A549 (cell line): ENCODE measurements around the gene CCDC121. TPM values are rescaled to one million over a fixed set of nuclear protein-coding genes. Genes with fewer than 3 reads are reported as not detected.

Source experiments
- ATAC-seq, 2 experiments: fragments of 200-7000 bp in 1 of 2; fragments of >200 bp in 1 of 2; cut with Nextera tagmentation in 1 of 2; cut with Tn5 transposase in 1 of 2; 3 replicates each; pipeline versions ENCODE4 v1.8.0 to v1.9.1; 2018 to 2020; ENCODE audit warnings: mild to moderate bottlenecking in 1 of 2, moderate library complexity in 1 of 2
- CTCF ChIA-PET: fragments of 300-600 bp; sonication (Branson Sonifier 250); formaldehyde crosslinking; extraction: SDS; loops from one replicate; lab custom pipeline; 2021; ENCODE audit warnings: antibody characterized with exemption, inconsistent platforms; lab: Yijun Ruan, JAX
- POLR2A ChIA-PET: fragments of 350-600 bp; formaldehyde crosslinking; extraction: SDS; loops from one replicate; lab custom pipeline; 2021; ENCODE audit warnings: antibody characterized with exemption, inconsistent platforms; lab: Yijun Ruan, JAX
- DNase-seq, 2 experiments: peaks; one replicate each; pipeline versions ENCODE4 v3.0.0 to v3.0.0-alpha.2; 2011 to 2016; ENCODE audit warnings: low read depth in 1 of 2, low spot score in 1 of 2
- FAIRE-seq: peaks from 2 replicates; lab custom pipeline; 2011; peaks lifted over from hg19 to GRCh38; lab: Jason Lieb, UNC
- H3K27ac ChIP-seq, 2 experiments: fragments of >200 bp; sonication (Bioruptor Twin); formaldehyde crosslinking; 3 replicates each; pipeline ENCODE4 v1.5.1; 2016 to 2017
- H3K4me1 ChIP-seq: fragments of >200 bp; sonication (Bioruptor Twin); formaldehyde crosslinking; 3 replicates; pipeline ENCODE4 v1.6.1; 2016
- H3K4me2 ChIP-seq: fragments of >200 bp; sonication (Bioruptor Twin); formaldehyde crosslinking; 3 replicates; pipeline ENCODE4 v1.6.1; 2016
- H3K4me3 ChIP-seq: fragments of >200 bp; sonication (Bioruptor Twin); formaldehyde crosslinking; 3 replicates; pipeline ENCODE4 v1.5.1; 2016
- H3K9me3 ChIP-seq: fragments of >200 bp; sonication (Bioruptor Twin); formaldehyde crosslinking; 3 replicates; pipeline ENCODE4 v1.6.1; 2016
- CBX8 ChIP-seq: fragments of 200-600 bp; sonication (generic); IDR thresholded peaks from 2 replicates; pipeline ENCODE4 v1.6.1; 2016
- CEBPB ChIP-seq, 2 experiments: fragments of >200 bp in 1 of 2; sonication (Bioruptor Twin) in 1 of 2; formaldehyde crosslinking in 1 of 2; IDR thresholded peaks; 2 replicates each; pipeline ENCODE4 v1.6.1; 2012 to 2016
- CHD2 ChIP-seq: fragments of 150-350 bp; IDR thresholded peaks from 2 replicates; pipeline ENCODE4 v1.6.1; 2014; ENCODE audit warnings: low read length; ENCODE audit not compliant: partially characterized antibody
- CTCF ChIP-seq: fragments of >200 bp; sonication (Bioruptor Twin); formaldehyde crosslinking; IDR thresholded peaks from 3 replicates; pipeline ENCODE4 v1.5.1; 2016
- E2F6 ChIP-seq: IDR thresholded peaks from 2 replicates; pipeline ENCODE4 v1.6.1; 2012; ENCODE audit warnings: low read depth, borderline replicate concordance
- ELK1 ChIP-seq: fragments of 150-350 bp; IDR thresholded peaks from 2 replicates; pipeline ENCODE4 v1.6.1; 2014; ENCODE audit warnings: low read depth, mild to moderate bottlenecking, low read length
- EP300 ChIP-seq, 2 experiments: fragments of >200 bp; sonication (Bioruptor Twin); formaldehyde crosslinking; IDR thresholded peaks; 2 replicates in 1 of 2; 3 replicates in 1 of 2; pipeline ENCODE4 v1.6.1; 2016 to 2017
- FOXS1 ChIP-seq: fragments of 250-450 bp; sonication (Bioruptor Pico); IDR thresholded peaks from 2 replicates; pipeline ENCODE4 v1.5.0; 2020; ENCODE audit warnings: mild to moderate bottlenecking, moderate library complexity
- HES2 ChIP-seq: fragments of >200 bp; sonication (Bioruptor Twin); formaldehyde crosslinking; IDR thresholded peaks from 2 replicates; pipeline ENCODE4 v1.6.1; 2016
- HOXB13 ChIP-seq: fragments of 250-450 bp; sonication (Bioruptor Pico); IDR thresholded peaks from 2 replicates; pipeline ENCODE4 v1.5.0; 2020; ENCODE audit warnings: low read depth, mild to moderate bottlenecking, moderate library complexity
- HOXB5 ChIP-seq: fragments of 250-450 bp; sonication (Bioruptor Pico); IDR thresholded peaks from 2 replicates; pipeline ENCODE4 v1.5.0; 2020; ENCODE audit warnings: mild to moderate bottlenecking, moderate library complexity
- JUN ChIP-seq, 2 experiments: fragments of >200 bp; sonication (Bioruptor Twin); formaldehyde crosslinking; IDR thresholded peaks; 2 replicates in 1 of 2; 3 replicates in 1 of 2; pipeline ENCODE4 v1.6.1; 2016 to 2017
- KDM1A ChIP-seq: fragments of 200-600 bp; sonication (generic); IDR thresholded peaks from 2 replicates; pipeline ENCODE4 v1.6.1; 2016; ENCODE audit warnings: low read depth, mild to moderate bottlenecking
- MAFK ChIP-seq: fragments of 450-650 bp; IDR thresholded peaks from 2 replicates; pipeline ENCODE4 v1.6.1; 2014; ENCODE audit not compliant: partially characterized antibody
- MAX ChIP-seq: IDR thresholded peaks from 2 replicates; pipeline ENCODE4 v1.6.1; 2012
- NFE2L2 ChIP-seq: fragments of 150-350 bp; conservative IDR thresholded peaks from 2 replicates; pipeline ENCODE4 v1.6.1; 2014; ENCODE audit warnings: low read length
- NR3C1 ChIP-seq: fragments of >200 bp; sonication (Bioruptor Twin); formaldehyde crosslinking; IDR thresholded peaks from 3 replicates; pipeline ENCODE4 v1.6.1; 2017
- PBX3 ChIP-seq: IDR thresholded peaks from 2 replicates; pipeline ENCODE4 v1.6.1; 2012
- POLR2A ChIP-seq: IDR thresholded peaks from 2 replicates; pipeline ENCODE4 v1.6.1; 2012; ENCODE audit warnings: mild to moderate bottlenecking, low read length
- RAD21 ChIP-seq, 2 experiments: fragments of >200 bp in 1 of 2; sonication (Bioruptor Twin) in 1 of 2; formaldehyde crosslinking in 1 of 2; IDR thresholded peaks in 1 of 2; conservative IDR thresholded peaks in 1 of 2; 2 replicates in 1 of 2; 3 replicates in 1 of 2; pipeline ENCODE4 v1.6.1; 2012 to 2018; ENCODE audit warnings: inconsistent platforms in 1 of 2
- RARB ChIP-seq: fragments of 250-450 bp; sonication (Bioruptor Pico); IDR thresholded peaks from 2 replicates; pipeline ENCODE4 v1.8.0; 2021; ENCODE audit warnings: mild to moderate bottlenecking, moderate library complexity
- RNF2 ChIP-seq: fragments of 200-600 bp; sonication (generic); IDR thresholded peaks from 2 replicates; pipeline ENCODE4 v1.6.1; 2016; ENCODE audit warnings: low read depth, mild to moderate bottlenecking, antibody characterized with exemption, moderate library complexity, borderline replicate concordance
- ZFP36 ChIP-seq: fragments of 450-650 bp; IDR thresholded peaks from 2 replicates; pipeline ENCODE4 v1.6.1; 2014; ENCODE audit warnings: borderline replicate concordance; ENCODE audit not compliant: partially characterized antibody
- WGBS: methylation state at CpG from one replicate; pipeline ENCODE4 v1.1.6; 2017; ENCODE audit errors: missing lambda C conversion rate; 5-methylcytosine and 5-hydroxymethylcytosine counted together
- polyA plus RNA-seq, 4 experiments: library from polyadenylated mRNA; depleted of rRNA in 3 of 4; stranded (reverse); fragments of >200 nt; fragmentation: RNase III in 1 of 4; extraction: RNeasy Plus Mini Kit Qiagen cat#74134 plus additional on column Dnase treatment in 1 of 4; gene quantifications; 2 replicates in 3 of 4; 3 replicates in 1 of 4; pipeline ENCODE4 v1.2.3, GENCODE V29; 2011 to 2017

Gene CCDC121
- polyA plus RNA-seq, 2 of the 4 experiments (the other 2 are of a cell fraction) = 5.2 to 7.8 TPM

GRCh38 chr2:27621524-27621923 is 7.3 kb downstream of the CCDC121 start:
- DNase-seq = peak in 1 of 2 experiments; percentile 19
- no peak for TF ChIP-seq E2F6
- 0 out of 5 replicates have a peak, but pooled peaks of 1 of the 2 experiments have one; percentile 9 for TF ChIP-seq RAD21 (conservative IDR thresholded peaks at IDR 0.05 in 1 of 2, IDR thresholded peaks at IDR 0.05 in 1 of 2)
- Histone ChIP-seq H3K4me3 (no peak overlapping the region), H3K27ac (no peak overlapping the region), H3K9me3 (no peaks in the 10 kb centered on the region), H3K4me1 (no peaks in the 10 kb centered on the region), H3K4me2 (no peak overlapping the region)
- no peak for FAIRE-seq
- 80% methylated on average over 1 of the region's 1 CpG for WGBS
- ATAC-seq = peak; percentile 63 to 65; a peak in 4 of 6 replicates
- ChIA-PET CTCF (interaction anchor here (0.8 to 3.7 kb wide), 8 partner anchors 14 to 214 kb away, joined by 3 to 13 read pairs (median 4); a partner anchor contains a TSS), POLR2A (no interaction called here)

- TF ChIP-seq POLR2A (no peak), CEBPB (IDR thresholded peaks at IDR 0.05) (no peak), KDM1A (no peak), CHD2 (no peak), MAFK (no peak), EP300 (IDR thresholded peaks at IDR 0.05) (no peak)
- FAIRE-seq (no peak), DNase-seq (no peak), ATAC-seq (no peak)
- Histone ChIP-seq H3K9me3 (no peaks in the 10 kb centered on the region), H3K27ac (no peak overlapping the region), H3K4me2 (no peak overlapping the region), H3K4me3 (no peak overlapping the region), H3K4me1 (no peaks in the 10 kb centered on the region)
- 93% methylated on average over 3 of the region's 3 CpGs for WGBS
- ChIA-PET POLR2A (no interaction called here), CTCF (no interaction called here)
These were observed 13.5 kb downstream of the CCDC121 start for GRCh38 chr2:27615316-27615715.

- FAIRE-seq = no peak
- no peak for TF ChIP-seq NFE2L2
- TF ChIP-seq HES2 = no peak
- no peak for TF ChIP-seq HOXB5 (CRISPR knock-in tag)
- no peak for TF ChIP-seq PBX3
- TF ChIP-seq MAX = no peak
- no peak for TF ChIP-seq JUN (IDR thresholded peaks at IDR 0.05)
- Histone ChIP-seq H3K9me3 (no peaks in the 10 kb centered on the region), H3K4me3 (no peak overlapping the region), H3K27ac (no peak overlapping the region), H3K4me1 (no peaks in the 10 kb centered on the region), H3K4me2 (no peak overlapping the region)
- CTCF ChIA-PET = interaction anchor here (0.9 to 1.0 kb wide), 2 partner anchors 70 to 334 kb away, joined by 3 read pairs; no protein-coding TSS in a partner anchor
- 83% methylated on average over 2 of the region's 2 CpGs for WGBS
- POLR2A ChIA-PET = interaction anchor here (0.6 kb wide), 1 partner anchor 141 kb away, joined by 3 read pairs; no protein-coding TSS in a partner anchor
- no peak for ATAC-seq
- DNase-seq = no peak
These were observed 14.8 kb downstream of the CCDC121 start for GRCh38 chr2:27613985-27614384.

- no peak overlapping the region for H3K27ac ChIP-seq
These were observed 22.2 kb downstream of the CCDC121 start for GRCh38 chr2:27606611-27607010.

More at GRCh38 chr2:27606611-27607010, 22.2 kb downstream of the CCDC121 start:
- no peak for FAIRE-seq
- Histone ChIP-seq H3K4me3 (no peak overlapping the region), H3K4me2 (no peak overlapping the region), H3K4me1 (no peaks in the 10 kb centered on the region), H3K9me3 (no peaks in the 10 kb centered on the region)
- DNase-seq = no peak
- ChIA-PET CTCF (no interaction called here), POLR2A (no interaction called here)
- no peak for TF ChIP-seq CBX8
- no peak for TF ChIP-seq NR3C1
- no peak for TF ChIP-seq ELK1
- TF ChIP-seq RARB = no peak
- TF ChIP-seq HOXB13 (CRISPR knock-in tag) = no peak
- TF ChIP-seq RNF2 = no peak
- no peak for TF ChIP-seq KDM1A
- TF ChIP-seq ZFP36 = no peak
- no peak for TF ChIP-seq MAFK
- no peak for TF ChIP-seq FOXS1 (CRISPR knock-in tag)
- TF ChIP-seq CTCF = no peak
- ATAC-seq = no peak
- 76% methylated on average over 2 of the region's 2 CpGs for WGBS
